ENCODE measurements around the gene TMEM185A.
"Not testable (repeated sequence)": the region's sequence is repeated elsewhere in the genome, so short reads cannot be mapped to it uniquely, and the experiment has no call there.

TMEM185A gene

DNA sequence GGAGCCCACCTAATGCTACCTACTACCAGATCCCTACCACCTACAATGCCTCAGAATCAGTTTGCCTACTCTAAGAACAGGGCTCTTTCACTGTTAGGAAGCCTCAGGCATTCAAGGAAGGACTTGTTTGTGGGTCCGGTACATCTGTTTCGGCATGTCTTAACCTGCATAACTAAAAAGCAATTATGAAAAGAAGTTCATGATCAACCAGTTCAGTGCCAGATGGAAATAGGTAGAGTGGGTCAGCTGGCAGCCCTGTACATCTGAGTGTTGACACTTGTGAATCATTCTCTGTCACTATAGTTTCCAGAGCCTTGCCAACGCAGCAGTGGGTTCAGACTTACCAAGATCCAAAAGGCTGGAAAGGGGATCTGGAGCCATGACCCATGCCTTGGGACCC lies 3.3 kb downstream of the TMEM185A start:
- DNase-seq (ENCODE audit: insufficient read length, low spot score) (no peak), FAIRE-seq (no peak)

DNA sequence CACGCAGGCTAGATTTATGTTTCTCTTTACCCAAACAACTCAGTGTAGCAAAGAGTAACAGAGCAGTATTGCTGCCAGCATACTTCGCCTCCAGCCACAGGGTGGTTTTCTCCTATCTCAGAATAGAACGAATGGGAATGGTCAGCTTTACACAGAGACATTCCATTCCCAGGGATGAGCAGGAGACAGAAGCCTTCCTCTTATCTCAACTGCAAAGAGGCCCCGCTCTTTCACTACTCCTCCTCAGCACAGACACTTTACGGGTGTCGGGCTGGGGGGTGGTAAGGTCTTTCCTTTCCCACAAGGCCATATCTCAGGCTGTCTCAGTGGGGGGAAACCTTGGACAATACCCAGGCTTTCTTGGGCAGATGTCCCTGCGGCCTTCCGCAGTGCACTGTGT lies 4.8 kb downstream of the TMEM185A start:
- not testable (repeated sequence) for FAIRE-seq; DNase-seq (ENCODE audit: insufficient read length, low spot score)

DNA sequence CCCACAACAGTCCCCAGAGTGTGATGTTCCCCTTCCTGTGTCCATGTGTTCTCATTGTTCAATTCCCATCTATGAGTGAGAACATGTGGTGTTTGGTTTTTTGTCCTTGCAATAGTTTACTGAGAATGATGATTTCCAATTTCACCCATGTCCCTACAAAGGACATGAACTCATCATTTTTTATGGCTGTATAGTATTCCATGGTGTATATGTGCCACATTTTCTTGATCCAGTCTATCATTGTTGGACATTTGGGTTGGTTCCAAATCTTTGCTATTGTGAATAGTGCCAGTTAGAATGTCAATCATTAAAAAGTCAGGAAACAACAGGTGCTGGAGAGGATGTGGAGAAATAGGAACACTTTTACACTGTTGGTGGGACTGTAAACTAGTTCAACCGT lies 11.9 kb downstream of the TMEM185A start:
- not testable (repeated sequence) for FAIRE-seq; DNase-seq (ENCODE audit: insufficient read length, low spot score)

DNA sequence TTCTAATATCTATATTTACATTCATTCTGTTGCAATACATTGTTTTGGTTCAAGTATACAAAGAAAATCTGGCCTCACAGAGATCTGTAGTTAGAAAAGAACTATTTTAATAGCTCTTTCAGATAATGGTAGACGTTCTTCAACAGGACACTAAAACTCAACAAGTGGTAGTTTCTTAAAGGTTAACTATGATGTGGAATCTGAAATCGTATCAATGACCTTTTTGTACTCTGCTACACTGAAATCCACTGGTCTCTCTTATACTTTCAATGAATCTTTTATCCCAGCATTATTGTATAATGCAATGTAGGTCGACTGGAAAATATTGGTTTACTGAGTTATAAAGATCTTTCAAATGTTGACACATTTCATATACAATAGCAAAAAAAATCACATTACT lies 12.7 kb downstream of the TMEM185A start:
- no peak for FAIRE-seq
- DNase-seq (ENCODE audit: insufficient read length, low spot score) = no peak

DNA sequence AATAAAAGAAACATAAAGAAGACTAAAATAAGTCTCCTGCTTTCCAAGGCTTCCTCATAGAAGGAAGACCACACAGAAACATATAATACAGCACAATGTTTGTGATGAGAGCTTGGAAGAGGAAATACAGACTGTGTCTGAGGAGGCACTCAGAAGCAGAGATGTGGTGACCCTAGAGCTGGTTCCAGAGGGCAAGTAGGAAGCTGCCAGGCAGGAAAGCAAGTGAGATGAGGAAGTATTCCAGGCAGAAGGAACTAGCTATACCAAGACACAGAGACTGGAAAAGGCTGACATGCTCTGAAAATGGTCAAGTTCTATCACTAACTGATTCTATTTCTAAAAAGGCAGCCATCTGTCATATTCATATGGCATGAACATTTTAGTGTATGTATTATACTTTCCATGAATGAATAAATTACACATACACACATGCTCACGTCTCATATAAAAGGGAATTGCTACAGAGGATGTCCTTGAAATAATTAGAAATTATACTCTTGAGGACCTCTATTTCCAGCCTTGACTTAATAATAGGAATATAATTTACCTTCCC lies 19.9 kb downstream of the TMEM185A start:
- DNase-seq (ENCODE audit: insufficient read length, low spot score) = no peak
- FAIRE-seq = no peak

DNA sequence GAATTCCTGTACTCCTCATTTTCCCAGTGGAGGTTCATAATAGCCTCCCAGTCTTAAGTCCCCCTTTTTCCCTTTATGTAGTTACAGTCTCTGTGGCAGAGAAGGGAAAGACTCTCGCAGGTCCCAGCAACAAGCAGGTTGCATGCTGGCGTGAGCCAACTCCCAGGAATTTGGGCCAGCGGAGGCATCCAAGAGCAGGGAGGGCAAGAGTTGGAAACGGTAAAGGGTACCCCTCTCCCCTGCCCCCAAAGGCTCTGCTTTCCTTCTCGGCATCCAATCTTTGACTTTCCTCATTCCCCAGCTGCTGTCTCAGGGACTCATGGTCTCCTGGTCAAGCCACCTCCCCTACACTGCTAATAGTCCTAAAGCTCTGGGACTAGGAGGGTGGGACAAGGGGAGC lies 21.1 kb downstream of the TMEM185A start:
- no peak for FAIRE-seq

DNA sequence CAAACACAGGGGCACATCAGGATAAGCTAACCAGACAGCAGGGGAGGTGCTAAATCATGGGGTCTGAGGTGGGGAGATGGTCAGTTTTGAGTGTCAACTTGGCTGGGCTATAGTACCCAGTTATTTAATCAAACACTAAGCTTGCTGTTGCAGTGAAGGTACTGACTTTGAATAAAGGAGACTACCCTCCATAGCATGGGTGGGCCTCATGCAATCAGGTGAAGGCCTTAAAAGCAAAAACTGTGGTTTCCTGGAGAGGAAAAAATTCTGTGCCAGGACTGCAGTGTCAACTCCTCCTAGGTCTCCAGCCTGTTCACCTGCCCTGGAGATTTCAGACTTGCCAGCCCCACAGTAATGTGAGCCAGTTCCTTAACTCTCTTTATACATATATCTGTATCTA lies 23.9 kb downstream of the TMEM185A start:
- DNase-seq (ENCODE audit: insufficient read length, low spot score) = no peak

More for the DNA sequence above, 21.1 kb downstream of the TMEM185A start:
- DNase-seq (ENCODE audit: insufficient read length, low spot score) = no peak

DNA sequence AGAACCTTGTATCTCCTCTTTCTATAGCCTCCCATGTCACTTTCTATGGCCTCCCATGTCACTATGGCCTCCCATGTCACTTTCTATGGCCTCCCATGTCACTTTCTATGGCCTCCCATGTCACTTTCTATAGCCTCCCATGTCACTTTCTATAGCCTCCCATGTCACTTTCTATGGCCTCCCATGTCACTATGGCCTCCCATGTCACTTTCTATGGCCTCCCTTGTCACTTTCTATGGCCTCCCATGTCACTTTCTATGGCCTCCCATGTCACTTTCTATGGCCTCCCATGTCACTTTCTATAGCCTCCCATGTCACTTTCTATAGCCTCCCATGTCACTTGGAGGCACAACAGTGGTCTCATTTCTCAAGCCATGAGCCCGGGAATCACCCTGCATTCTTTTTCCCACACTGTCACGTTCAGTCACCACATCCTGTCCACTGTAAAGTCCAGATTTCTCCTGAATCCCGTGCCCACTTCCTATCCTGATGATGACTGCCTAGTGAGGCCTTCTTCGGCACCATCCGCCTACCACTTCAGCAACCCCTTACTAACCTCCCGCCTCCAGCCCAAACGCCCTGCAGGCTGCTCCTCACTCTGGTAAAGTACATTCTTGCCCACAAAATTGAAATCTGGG lies 26.2 kb downstream of the TMEM185A start:
- not testable (repeated sequence) for FAIRE-seq; DNase-seq (ENCODE audit: insufficient read length, low spot score)

More for the DNA sequence above, 23.9 kb downstream of the TMEM185A start:
- FAIRE-seq = no peak

DNA sequence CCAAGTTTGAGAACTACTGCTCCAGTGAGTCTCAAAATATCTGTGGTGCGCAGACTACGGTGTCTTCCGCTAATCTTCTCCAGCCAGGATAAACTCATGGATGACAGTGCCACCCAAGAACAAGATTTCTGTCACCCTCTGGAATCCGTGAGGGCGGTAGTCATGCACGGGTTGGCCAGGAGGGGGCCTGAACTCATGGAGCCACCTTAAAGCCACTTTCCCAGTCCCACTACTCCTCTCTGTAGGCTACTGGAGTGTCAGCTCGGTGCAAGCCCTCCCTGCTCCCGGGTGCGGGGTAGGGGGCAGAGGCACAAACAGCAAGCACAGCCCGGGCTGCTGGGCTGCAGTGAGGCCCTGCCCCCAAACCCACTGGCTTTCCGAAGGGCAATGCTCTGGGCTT lies 33.0 kb downstream of the TMEM185A start:
- DNase-seq (ENCODE audit: insufficient read length, low spot score); FAIRE-seq: not testable (repeated sequence)

DNA sequence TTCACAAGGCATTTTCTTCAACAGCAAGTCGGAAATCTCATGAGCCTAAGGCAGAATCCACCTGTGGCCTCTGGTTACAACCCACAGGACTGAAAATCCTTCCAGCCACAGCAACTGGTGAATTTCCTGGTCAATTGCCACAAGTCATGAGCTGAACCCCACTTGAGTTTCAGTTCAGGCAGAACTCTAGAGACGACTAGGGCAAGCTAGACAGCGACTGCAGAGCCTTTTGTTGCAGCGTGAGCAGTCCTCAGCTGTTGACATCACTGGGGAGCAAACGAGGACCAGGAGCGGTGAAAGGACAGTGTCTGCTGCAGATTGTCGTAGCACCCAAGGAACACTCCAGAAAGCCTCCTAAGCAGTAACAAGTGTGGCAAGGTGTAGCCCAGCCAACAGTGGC lies 35.6 kb downstream of the TMEM185A start:
- DNase-seq (ENCODE audit: insufficient read length, low spot score); FAIRE-seq: not testable (repeated sequence)

DNA sequence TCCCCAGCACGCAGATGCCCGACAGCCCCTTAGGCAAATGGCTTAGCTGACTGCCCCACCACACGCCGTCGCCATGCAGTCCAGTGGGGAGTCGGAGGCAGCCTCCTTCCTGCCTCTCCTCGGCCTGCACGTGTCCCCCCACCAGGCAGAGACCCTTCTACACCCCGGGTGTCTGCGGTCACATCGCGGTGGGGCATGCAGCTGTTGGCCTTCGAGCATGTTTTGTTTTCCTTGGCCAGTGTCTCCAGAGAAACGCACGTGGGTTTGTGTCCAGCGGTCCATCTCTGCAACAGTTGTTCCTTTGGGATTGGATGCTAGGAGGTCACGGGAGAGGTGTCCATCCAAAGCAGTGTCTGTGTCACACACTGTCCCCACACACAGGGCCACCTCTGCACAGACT lies 36.4 kb downstream of the TMEM185A start, which contains the start of gene HSFX2:
TSS of gene HSFX2 (minus strand) at position 101 of the 400 bp plus-strand sequence. CDS start 614 bp downstream, outside the sequence.
- DNase-seq (ENCODE audit: insufficient read length, low spot score); FAIRE-seq: not testable (repeated sequence)

DNA sequence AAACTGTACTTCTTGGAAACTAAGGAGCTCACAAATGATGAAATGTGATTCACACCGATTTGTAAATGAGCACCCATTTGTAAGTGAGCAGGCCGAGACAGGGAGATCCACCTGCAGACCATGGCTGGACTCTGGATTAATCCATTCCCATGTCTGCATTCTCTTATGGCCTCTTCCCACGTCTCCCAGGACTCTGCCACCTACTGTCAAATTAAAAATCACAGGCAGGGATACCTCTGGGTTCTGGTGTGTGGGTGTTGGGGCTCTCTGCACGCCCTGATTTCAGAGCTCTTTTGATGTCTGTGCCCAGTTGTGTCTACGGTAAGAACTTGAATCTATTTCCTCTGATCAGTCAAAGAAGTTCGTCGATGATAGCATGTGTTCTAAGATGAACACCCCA lies 40.6 kb downstream of the TMEM185A start:
- FAIRE-seq; DNase-seq (ENCODE audit: insufficient read length, low spot score): not testable (repeated sequence)

DNA sequence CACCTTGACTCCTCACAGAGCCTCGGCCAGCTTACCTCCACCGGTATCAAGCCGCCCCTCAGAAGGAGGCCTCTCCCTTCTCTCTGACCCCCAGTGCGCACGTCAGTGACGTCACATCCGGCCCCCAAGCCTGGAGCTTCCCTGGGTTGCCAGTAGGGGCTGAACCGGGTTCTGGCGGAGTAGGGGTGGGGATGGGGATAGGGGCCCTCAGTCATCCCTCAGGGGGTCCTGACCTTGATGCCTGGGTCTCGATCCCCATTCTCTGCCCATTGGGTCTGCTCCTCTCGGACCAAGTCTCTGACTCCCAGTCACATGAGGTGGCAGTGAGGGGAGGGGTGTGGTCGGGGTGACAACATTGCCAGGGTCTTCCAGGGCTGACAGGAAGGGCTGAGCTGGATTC lies 44.2 kb downstream of the TMEM185A start, which contains the start of gene MAGEA9B:
TSS of gene MAGEA9B (minus strand) at position 101 of the 400 bp plus-strand sequence. CDS start 4,280 bp downstream, outside the sequence.
- DNase-seq (ENCODE audit: insufficient read length, low spot score); FAIRE-seq: not testable (repeated sequence)

DNA sequence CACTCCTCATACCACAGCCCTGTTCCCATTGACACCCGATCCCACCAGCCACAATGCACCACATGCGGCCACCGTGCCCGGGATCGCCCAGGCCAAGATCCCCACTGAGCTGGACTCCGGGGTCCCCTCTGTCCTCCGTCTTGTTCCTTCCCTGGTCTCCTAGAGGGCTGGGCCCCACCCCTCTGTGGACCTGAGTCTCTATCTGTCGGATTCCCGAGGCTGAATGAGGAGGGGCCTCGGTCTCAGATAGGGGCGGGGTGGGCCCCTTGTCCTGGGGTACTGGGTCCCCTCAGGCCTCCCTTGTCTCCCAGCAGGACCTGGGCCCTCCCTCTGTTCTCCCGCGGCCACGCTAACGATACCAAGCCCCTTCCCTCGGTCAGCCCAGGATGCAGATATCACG lies 46.0 kb downstream of the TMEM185A start:
- DNase-seq (ENCODE audit: insufficient read length, low spot score); FAIRE-seq: not testable (repeated sequence)

DNA sequence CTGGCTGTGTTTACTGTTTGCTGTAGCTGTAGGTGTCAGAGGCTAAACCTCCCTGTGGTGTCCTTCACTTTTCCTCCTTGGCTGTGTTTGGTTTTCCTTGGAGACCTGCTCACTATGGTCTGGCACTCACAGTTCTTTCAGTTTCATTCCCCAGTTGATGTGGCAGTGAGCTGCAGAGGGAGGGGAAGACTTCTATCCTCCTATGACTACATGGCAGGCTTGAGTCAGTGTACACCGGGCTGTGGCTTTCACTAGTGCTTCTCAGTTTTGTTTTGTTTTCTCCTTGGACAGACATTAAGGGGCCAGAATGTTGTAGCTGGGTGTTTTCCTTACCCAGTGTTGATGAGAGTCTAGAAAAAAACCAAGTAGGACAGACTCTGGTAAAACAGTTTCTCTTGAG lies 58.1 kb downstream of the TMEM185A start:
- FAIRE-seq; DNase-seq (ENCODE audit: insufficient read length, low spot score): not testable (repeated sequence)

DNA sequence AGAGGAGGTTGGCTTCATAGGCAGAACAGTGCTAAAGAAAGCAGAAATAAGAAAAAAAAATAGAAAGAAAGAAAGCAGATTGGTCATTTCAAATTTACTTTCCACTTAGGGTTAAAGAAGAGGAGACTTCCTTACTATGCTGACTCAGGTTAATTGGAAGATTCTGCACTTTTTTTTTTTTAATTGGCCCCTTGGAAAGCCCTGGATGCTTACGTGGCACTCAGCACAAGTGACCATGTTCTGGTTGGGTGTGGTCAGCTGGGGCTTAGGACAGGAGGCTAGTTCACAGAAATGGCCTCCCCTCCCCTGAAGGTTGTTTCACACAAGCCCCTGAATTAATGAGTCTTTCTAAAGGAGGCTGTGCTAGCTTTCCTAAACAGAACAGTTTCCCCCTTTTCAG lies 58.8 kb downstream of the TMEM185A start:
- FAIRE-seq (no peak), DNase-seq (ENCODE audit: insufficient read length, low spot score) (no peak)

DNA sequence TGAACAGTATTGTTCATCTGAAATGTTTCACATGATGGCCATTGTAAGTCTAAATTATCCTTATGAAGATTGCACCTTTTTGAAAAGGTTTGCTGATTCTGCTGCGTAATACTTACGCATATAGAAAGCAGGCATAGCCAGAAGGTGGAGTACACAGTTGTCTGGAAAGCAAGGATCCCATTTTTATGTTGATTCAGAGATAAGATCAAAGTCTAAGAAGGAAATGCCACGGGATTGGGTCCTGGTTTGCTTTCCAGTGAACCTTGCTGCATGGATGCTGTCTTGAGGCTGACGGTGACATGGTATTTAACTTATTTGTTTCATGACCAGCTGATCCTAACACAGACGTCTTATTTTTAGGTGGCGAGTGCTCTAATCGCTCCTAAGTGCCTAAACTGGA lies 59.8 kb downstream of the TMEM185A start:
- DNase-seq (ENCODE audit: insufficient read length, low spot score) (no peak), FAIRE-seq (no peak)

DNA sequence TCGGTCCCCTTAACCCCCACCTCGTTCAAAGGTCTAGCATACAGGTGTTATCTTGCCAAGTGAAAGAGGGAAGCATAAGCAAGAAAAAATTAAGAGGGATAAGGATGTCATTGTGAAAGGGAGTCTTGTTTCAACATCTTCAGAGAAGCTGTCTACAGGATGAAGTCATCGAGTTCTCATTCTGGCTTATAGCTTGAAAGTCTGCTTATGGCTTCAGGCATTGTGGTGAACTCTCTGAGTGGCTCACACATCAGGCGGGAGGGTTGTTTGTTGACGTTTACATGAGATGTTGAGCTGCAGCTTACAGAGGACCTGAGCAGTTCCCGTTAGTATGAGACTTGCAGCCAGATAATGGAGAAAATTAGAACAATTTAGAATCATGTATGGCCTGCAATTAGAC lies 60.9 kb downstream of the TMEM185A start:
- no peak for FAIRE-seq
- DNase-seq (ENCODE audit: insufficient read length, low spot score) = no peak

DNA sequence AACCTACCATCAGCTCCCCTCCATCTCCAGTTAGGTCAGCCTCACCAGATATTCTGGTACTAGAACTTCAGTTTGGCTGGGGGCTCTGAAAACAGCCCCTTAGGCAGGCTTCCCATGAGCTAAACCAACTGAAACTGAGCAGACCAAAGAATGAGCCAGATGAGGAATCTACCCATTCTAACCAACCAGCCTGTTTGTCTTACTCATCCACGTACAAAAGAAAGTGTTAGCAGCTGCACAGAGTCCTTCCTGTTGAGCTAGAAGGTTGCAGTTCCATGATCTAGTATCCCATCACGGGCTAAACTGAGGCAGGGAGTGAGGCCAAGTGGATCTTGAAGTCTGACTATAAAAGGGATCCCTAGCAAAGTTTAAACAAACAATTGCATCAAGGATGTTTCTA lies 61.8 kb downstream of the TMEM185A start:
- DNase-seq (ENCODE audit: insufficient read length, low spot score) (no peak), FAIRE-seq (no peak)

DNA sequence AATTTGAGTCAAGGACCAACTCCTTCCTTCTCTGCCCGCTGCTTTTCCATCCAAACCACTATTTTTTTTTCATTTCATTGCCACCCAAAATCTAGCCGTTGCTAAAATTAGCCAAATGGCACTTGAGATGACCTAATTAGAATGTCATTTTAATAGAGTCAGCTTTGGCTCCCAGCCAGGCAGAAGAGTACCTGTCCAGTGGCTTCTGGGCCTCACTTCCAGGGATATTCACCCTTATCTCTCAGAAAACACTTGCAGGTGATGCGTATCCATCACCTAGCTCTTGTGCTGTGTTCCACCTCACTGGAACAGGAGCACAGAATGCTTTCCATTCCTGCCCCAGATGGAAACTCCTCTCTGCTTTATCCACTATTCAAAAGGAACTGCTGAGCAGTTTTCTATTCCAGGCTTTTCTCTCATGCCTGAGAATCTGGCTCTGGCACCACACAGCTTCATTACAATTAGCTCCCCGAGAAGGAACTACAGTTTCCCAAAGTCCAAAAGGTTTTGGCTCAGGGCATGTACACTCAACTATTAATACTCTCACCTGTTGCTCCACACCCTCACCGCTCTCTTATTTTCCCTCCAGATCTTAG lies 62.8 kb downstream of the TMEM185A start:
- FAIRE-seq = no peak
- DNase-seq (ENCODE audit: insufficient read length, low spot score) = no peak

DNA sequence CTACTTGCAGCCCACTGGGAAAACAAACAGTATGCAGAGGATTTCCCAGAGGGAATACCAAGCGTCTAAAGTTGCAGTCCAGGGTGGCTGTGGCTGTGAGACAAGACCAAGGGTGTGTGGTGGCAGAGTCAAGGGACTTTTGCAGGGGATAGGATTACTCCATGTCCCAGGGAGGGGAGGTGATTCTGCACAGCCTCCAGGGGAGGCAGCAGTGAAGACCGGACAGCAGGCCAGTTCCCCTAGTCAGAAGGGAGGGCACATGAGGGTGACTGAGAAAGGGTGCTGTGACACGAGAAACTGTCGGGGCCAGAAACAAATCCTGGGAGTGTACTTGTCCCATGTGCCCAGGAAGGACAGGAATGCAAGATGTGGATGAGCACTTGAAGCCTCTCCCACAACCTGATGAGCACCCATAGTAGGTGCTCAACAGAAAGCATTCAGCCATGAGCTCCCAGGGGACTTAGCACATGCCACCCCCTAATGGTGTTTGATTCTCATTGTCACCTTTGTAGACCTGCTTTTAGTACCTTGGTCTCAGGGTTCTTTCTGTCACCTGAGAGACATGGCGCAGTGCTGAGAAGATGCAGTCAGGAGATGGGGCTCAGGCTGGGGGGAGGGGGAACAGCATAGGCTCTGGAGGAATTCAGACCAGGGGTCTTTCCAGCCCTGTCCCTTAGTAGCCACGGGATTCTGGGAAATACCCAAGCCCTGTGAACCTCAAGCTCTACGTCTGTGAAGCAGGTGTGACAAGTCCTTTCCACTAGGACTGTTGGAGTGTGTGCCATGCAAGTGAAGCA lies 63.8 kb downstream of the TMEM185A start:
- FAIRE-seq (no peak), DNase-seq (ENCODE audit: insufficient read length, low spot score) (no peak)

All from HTR-8/SVneo (cell line).